ENCODE data around the gene NFASC.

NFASC gene

DNA sequence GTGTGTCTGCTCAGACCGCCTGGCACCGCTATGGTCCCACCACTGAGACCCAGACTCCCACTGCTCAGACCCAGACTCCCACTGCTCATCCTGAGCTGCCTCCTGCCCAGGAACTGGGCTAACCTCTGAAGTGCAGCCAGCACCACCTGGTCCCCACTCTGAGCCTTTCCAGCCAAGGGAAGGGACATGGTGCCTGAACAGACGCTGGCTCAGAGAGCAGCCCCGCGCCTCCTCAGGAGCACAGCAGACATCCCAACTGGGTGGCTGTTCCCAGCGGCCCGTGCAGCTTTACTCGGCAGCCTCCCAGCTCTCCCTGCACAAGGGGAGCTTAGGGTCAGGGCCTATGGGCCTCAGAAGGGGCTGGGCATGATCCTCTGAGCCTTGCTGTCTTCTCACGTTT, 144.6 kb downstream of the NFASC start:
- POLR2A ChIA-PET = no interaction called here
- CTCF ChIA-PET = interaction anchor here (0.6 to 3.7 kb wide), 5 partner anchors 13 to 238 kb away, joined by 3 to 19 read pairs (median 3); no protein-coding TSS in a partner anchor
- no peak for TF ChIP-seq IKZF3 (tag by site-specific recombination; IDR thresholded peaks at IDR 0.05)
- TF ChIP-seq ZNF654 (tag by site-specific recombination; IDR thresholded peaks at IDR 0.05; ENCODE audit: low read depth) = no peak
- TF ChIP-seq SCRT2 (tag by site-specific recombination; IDR thresholded peaks at IDR 0.05) = no peak
- no peak for TF ChIP-seq ZSCAN23 (tag by site-specific recombination; IDR thresholded peaks at IDR 0.05)
- TF ChIP-seq ZNF426 (tag by site-specific recombination; IDR thresholded peaks at IDR 0.05) = no peak
- TF ChIP-seq, protein P1, sequence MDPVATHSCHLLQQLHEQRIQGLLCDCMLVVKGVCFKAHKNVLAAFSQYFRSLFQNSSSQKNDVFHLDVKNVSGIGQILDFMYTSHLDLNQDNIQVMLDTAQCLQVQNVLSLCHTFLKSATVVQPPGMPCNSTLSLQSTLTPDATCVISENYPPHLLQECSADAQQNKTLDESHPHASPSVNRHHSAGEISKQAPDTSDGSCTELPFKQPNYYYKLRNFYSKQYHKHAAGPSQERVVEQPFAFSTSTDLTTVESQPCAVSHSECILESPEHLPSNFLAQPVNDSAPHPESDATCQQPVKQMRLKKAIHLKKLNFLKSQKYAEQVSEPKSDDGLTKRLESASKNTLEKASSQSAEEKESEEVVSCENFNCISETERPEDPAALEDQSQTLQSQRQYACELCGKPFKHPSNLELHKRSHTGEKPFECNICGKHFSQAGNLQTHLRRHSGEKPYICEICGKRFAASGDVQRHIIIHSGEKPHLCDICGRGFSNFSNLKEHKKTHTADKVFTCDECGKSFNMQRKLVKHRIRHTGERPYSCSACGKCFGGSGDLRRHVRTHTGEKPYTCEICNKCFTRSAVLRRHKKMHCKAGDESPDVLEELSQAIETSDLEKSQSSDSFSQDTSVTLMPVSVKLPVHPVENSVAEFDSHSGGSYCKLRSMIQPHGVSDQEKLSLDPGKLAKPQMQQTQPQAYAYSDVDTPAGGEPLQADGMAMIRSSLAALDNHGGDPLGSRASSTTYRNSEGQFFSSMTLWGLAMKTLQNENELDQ (tag by site-specific recombination; IDR thresholded peaks at IDR 0.05; ENCODE audit: low read depth) = no peak
- no peak overlapping the region for H3K27ac ChIP-seq (ENCODE audit: extremely low read depth, low read depth, low read length)
- H3K36me3 ChIP-seq (ENCODE audit: control insufficient read depth in 2 of 2, insufficient read depth in 1 of 2, low read length in 2 of 2) = no peaks in the 10 kb centered on the region
- H3K9me3 ChIP-seq (ENCODE audit: control insufficient read depth, insufficient read depth, low read depth, low read length) = no peaks in the 10 kb centered on the region
- no peaks in the 10 kb centered on the region for H3K4me1 ChIP-seq (ENCODE audit: control insufficient read depth, insufficient read depth, low read length)
- H3K4me3 ChIP-seq (ENCODE audit: low read depth, low read length) = no peak overlapping the region

DNA sequence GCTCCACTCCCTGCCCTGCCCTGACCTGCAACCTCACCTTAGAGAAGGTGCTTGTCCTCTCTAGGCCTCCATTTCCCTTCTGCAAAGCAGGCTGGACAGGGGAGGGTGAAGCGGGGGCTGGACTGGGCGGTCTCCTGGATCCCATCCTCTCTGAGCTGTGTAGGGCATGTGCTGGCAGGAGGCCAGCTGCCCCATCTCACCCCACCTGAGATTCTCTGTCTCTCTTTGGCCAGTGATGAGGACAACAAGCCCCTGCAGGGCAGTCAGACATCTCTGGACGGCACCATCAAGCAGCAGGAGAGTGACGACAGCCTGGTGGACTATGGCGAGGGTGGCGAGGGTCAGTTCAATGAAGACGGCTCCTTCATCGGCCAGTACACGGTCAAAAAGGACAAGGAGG, 145.4 kb downstream of the NFASC start:
- ChIA-PET POLR2A (no interaction called here), CTCF (interaction anchor here (0.8 kb wide), 1 partner anchor 237 kb away, joined by 3 read pairs; no protein-coding TSS in a partner anchor)
- TF ChIP-seq, protein P2, sequence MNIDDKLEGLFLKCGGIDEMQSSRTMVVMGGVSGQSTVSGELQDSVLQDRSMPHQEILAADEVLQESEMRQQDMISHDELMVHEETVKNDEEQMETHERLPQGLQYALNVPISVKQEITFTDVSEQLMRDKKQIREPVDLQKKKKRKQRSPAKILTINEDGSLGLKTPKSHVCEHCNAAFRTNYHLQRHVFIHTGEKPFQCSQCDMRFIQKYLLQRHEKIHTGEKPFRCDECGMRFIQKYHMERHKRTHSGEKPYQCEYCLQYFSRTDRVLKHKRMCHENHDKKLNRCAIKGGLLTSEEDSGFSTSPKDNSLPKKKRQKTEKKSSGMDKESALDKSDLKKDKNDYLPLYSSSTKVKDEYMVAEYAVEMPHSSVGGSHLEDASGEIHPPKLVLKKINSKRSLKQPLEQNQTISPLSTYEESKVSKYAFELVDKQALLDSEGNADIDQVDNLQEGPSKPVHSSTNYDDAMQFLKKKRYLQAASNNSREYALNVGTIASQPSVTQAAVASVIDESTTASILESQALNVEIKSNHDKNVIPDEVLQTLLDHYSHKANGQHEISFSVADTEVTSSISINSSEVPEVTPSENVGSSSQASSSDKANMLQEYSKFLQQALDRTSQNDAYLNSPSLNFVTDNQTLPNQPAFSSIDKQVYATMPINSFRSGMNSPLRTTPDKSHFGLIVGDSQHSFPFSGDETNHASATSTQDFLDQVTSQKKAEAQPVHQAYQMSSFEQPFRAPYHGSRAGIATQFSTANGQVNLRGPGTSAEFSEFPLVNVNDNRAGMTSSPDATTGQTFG (tag by site-specific recombination; IDR thresholded peaks at IDR 0.05; ENCODE audit: borderline replicate concordance) = no peak
- TF ChIP-seq ZNF626 (tag by site-specific recombination; IDR thresholded peaks at IDR 0.05) = no peak
- no peak for TF ChIP-seq ZNF292 (tag by site-specific recombination; IDR thresholded peaks at IDR 0.05; ENCODE audit: borderline replicate concordance, low read depth)
- no peak for TF ChIP-seq ZNF521 (tag by site-specific recombination; IDR thresholded peaks at IDR 0.05)
- TF ChIP-seq ZNF585B (tag by site-specific recombination; IDR thresholded peaks at IDR 0.05) = no peak
- TF ChIP-seq ZNF837 (tag by site-specific recombination; IDR thresholded peaks at IDR 0.05) = no peak
- no peak for TF ChIP-seq PRDM1 (tag by site-specific recombination; IDR thresholded peaks at IDR 0.05)
- TF ChIP-seq EGR2 (tag by site-specific recombination; IDR thresholded peaks at IDR 0.05; ENCODE audit: low read depth) = no peak
- TF ChIP-seq ZNF202 (tag by site-specific recombination; IDR thresholded peaks at IDR 0.05; ENCODE audit: borderline replicate concordance) = no peak
- no peak for TF ChIP-seq ZNF221 (tag by site-specific recombination; IDR thresholded peaks at IDR 0.05; ENCODE audit: borderline replicate concordance)
- Histone ChIP-seq H3K36me3 (ENCODE audit: control insufficient read depth in 2 of 2, insufficient read depth in 1 of 2, low read length in 2 of 2) (no peaks in the 10 kb centered on the region), H3K4me3 (ENCODE audit: low read depth, low read length) (no peak overlapping the region), H3K27ac (ENCODE audit: extremely low read depth, low read depth, low read length) (no peak overlapping the region), H3K9me3 (ENCODE audit: control insufficient read depth, insufficient read depth, low read depth, low read length) (no peaks in the 10 kb centered on the region), H3K4me1 (ENCODE audit: control insufficient read depth, insufficient read depth, low read length) (no peaks in the 10 kb centered on the region)

DNA sequence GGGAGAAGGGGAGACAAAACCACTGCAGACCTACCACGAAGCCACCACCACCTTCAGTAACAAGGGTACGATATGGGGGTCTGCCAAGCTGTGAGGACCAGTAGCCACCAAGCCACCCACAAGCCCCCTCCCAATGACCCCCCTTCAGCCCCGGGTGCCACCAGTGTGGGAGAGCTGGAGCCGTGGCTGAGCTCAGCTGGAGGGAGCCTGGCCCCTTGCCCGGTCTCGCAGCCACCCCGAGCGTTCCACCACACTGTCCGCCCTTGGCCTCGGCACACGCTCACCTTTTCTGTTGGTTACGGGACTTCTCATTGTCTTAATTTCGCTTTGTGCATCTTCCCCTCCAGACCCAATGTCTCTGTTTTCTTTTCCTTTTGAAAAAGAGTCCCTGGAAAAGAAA, 145.9 kb downstream of the NFASC start:
- no peak overlapping the region for H3K4me3 ChIP-seq (ENCODE audit: low read depth, low read length)
- H3K27ac ChIP-seq (ENCODE audit: extremely low read depth, low read depth, low read length) = no peak overlapping the region
- no peaks in the 10 kb centered on the region for H3K9me3 ChIP-seq (ENCODE audit: control insufficient read depth, insufficient read depth, low read depth, low read length)
- no peaks in the 10 kb centered on the region for H3K36me3 ChIP-seq (ENCODE audit: control insufficient read depth in 2 of 2, insufficient read depth in 1 of 2, low read length in 2 of 2)
- ChIA-PET POLR2A (no interaction called here), CTCF (no interaction called here)
- TF ChIP-seq KLF9 (tag by site-specific recombination; IDR thresholded peaks at IDR 0.05; ENCODE audit: low read depth) = no peak
- TF ChIP-seq ZNF558 (tag by site-specific recombination; IDR thresholded peaks at IDR 0.05) = no peak
- H3K4me1 ChIP-seq (ENCODE audit: control insufficient read depth, insufficient read depth, low read length) = no peaks in the 10 kb centered on the region
